Adrenal gland (tissue), 5 donors: Measurements from ENCODE around the gene CXorf49B.
"Not testable (repeated sequence)": the region's sequence is repeated elsewhere in the genome, so short reads cannot be mapped to it uniquely, and the experiment has no call there.

Source experiments
- POLR2A ChIP-seq, 2 donors: fragments of 450-650 bp; IDR thresholded peaks; one replicate each; pipeline ENCODE4 v1.6.1; 2017; ENCODE audit warnings: antibody characterized with exemption in 2 of 2, mild to moderate bottlenecking in 2 of 2, moderate library complexity in 1 of 2
- TF ChIP-seq, protein P1 (sequence below), 6 experiments: fragments of 450-650 bp in 4 of 6; fragments of 200-600 bp in 2 of 6; sonication (generic) in 1 of 6; IDR thresholded peaks; 1 replicate in 5 of 6; 2 replicates in 1 of 6; pipeline versions ENCODE4 v1.5.1 to v1.8.0; 2016 to 2021; ENCODE audit warnings: antibody characterized with exemption in 6 of 6, mild to moderate bottlenecking in 2 of 6, moderate library complexity in 1 of 6
- donor health status: DM: no; HTN: no; CAD: no.

DNA sequence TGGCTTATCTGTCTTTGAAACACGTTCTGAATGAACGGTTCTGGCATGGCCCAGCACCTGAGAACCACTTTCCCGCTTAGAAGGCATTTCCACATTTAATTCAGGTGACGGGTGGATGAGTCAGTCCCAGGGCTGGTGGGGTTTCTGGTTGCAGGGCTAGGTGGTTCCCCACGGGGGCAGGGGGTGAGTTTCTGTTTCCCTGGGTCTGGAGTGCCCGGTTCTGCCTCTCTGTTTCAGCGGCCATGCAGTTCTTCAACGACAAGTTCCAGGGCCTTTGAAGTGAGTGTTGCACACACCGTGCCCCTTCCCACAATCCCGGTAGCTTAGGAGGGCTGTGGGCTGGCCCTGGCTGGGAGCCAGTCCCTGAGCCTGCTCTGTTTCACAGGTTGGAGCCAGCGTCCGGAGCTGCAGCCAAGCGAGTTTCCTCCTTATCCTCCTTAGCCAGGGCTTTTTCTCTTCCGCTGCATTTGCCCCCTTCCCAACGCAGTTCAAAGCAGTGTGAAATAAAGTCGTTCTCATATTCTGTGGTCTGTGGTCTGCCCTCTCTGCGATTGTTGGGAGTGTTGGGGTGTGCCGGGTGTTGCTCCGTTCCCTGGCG, 42.8 kb upstream of the CXorf49B start:
- TF ChIP-seq, protein P1, sequence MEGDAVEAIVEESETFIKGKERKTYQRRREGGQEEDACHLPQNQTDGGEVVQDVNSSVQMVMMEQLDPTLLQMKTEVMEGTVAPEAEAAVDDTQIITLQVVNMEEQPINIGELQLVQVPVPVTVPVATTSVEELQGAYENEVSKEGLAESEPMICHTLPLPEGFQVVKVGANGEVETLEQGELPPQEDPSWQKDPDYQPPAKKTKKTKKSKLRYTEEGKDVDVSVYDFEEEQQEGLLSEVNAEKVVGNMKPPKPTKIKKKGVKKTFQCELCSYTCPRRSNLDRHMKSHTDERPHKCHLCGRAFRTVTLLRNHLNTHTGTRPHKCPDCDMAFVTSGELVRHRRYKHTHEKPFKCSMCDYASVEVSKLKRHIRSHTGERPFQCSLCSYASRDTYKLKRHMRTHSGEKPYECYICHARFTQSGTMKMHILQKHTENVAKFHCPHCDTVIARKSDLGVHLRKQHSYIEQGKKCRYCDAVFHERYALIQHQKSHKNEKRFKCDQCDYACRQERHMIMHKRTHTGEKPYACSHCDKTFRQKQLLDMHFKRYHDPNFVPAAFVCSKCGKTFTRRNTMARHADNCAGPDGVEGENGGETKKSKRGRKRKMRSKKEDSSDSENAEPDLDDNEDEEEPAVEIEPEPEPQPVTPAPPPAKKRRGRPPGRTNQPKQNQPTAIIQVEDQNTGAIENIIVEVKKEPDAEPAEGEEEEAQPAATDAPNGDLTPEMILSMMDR (IDR thresholded peaks at IDR 0.05) = not testable (repeated sequence)
- not testable (repeated sequence) for TF ChIP-seq POLR2A (IDR thresholded peaks at IDR 0.05)
